Measurements from ENCODE around the gene SERTAD1.

GRCh38 chr19:40442328-40443130 is 16.7 kb upstream of the SERTAD1 start:
- TF ChIP-seq, protein P1, sequence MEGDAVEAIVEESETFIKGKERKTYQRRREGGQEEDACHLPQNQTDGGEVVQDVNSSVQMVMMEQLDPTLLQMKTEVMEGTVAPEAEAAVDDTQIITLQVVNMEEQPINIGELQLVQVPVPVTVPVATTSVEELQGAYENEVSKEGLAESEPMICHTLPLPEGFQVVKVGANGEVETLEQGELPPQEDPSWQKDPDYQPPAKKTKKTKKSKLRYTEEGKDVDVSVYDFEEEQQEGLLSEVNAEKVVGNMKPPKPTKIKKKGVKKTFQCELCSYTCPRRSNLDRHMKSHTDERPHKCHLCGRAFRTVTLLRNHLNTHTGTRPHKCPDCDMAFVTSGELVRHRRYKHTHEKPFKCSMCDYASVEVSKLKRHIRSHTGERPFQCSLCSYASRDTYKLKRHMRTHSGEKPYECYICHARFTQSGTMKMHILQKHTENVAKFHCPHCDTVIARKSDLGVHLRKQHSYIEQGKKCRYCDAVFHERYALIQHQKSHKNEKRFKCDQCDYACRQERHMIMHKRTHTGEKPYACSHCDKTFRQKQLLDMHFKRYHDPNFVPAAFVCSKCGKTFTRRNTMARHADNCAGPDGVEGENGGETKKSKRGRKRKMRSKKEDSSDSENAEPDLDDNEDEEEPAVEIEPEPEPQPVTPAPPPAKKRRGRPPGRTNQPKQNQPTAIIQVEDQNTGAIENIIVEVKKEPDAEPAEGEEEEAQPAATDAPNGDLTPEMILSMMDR (IDR thresholded peaks at IDR 0.05): no peak
- no peak for TF ChIP-seq POLR2A (IDR thresholded peaks at IDR 0.05)

Measured in heart left ventricle (tissue), 13 donors.